Panc1 (cell line): Measurements from ENCODE around the gene VEZT.

ENCODE experiments used
- POLR2AphosphoS5 ChIP-seq: IDR thresholded peaks from 2 replicates; pipeline ENCODE4 v1.6.1; 2012; ENCODE audit warnings: mild to moderate bottlenecking, low read depth, low read length, moderate library complexity
- SIN3A ChIP-seq: IDR thresholded peaks from 2 replicates; pipeline ENCODE4 v1.6.1; 2012; ENCODE audit warnings: low read depth, mild to moderate bottlenecking, low read length, moderate library complexity, borderline replicate concordance; ENCODE audit not compliant: insufficient read depth
- TF ChIP-seq, protein P1 (sequence below): fragments of 450-650 bp; IDR thresholded peaks from 2 replicates; pipeline ENCODE4 v1.5.1; 2017; ENCODE audit warnings: mild to moderate bottlenecking
- TF ChIP-seq, protein P2 (sequence below), 2 experiments: IDR thresholded peaks; 2 replicates each; pipeline ENCODE4 v1.6.1; 2011 to 2012; ENCODE audit warnings: low read depth in 2 of 2, control low read depth in 1 of 2, low read length in 1 of 2, mild to moderate bottlenecking in 1 of 2, moderate library complexity in 1 of 2; ENCODE audit not compliant: insufficient read depth in 1 of 2

GRCh38 chr12:95206916-95207315, 10.7 kb upstream of the VEZT start:
- TF ChIP-seq, protein P1, sequence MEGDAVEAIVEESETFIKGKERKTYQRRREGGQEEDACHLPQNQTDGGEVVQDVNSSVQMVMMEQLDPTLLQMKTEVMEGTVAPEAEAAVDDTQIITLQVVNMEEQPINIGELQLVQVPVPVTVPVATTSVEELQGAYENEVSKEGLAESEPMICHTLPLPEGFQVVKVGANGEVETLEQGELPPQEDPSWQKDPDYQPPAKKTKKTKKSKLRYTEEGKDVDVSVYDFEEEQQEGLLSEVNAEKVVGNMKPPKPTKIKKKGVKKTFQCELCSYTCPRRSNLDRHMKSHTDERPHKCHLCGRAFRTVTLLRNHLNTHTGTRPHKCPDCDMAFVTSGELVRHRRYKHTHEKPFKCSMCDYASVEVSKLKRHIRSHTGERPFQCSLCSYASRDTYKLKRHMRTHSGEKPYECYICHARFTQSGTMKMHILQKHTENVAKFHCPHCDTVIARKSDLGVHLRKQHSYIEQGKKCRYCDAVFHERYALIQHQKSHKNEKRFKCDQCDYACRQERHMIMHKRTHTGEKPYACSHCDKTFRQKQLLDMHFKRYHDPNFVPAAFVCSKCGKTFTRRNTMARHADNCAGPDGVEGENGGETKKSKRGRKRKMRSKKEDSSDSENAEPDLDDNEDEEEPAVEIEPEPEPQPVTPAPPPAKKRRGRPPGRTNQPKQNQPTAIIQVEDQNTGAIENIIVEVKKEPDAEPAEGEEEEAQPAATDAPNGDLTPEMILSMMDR, result no peak
- TF ChIP-seq SIN3A, result no peak
- TF ChIP-seq POLR2AphosphoS5, result no peak
- TF ChIP-seq, protein P2, sequence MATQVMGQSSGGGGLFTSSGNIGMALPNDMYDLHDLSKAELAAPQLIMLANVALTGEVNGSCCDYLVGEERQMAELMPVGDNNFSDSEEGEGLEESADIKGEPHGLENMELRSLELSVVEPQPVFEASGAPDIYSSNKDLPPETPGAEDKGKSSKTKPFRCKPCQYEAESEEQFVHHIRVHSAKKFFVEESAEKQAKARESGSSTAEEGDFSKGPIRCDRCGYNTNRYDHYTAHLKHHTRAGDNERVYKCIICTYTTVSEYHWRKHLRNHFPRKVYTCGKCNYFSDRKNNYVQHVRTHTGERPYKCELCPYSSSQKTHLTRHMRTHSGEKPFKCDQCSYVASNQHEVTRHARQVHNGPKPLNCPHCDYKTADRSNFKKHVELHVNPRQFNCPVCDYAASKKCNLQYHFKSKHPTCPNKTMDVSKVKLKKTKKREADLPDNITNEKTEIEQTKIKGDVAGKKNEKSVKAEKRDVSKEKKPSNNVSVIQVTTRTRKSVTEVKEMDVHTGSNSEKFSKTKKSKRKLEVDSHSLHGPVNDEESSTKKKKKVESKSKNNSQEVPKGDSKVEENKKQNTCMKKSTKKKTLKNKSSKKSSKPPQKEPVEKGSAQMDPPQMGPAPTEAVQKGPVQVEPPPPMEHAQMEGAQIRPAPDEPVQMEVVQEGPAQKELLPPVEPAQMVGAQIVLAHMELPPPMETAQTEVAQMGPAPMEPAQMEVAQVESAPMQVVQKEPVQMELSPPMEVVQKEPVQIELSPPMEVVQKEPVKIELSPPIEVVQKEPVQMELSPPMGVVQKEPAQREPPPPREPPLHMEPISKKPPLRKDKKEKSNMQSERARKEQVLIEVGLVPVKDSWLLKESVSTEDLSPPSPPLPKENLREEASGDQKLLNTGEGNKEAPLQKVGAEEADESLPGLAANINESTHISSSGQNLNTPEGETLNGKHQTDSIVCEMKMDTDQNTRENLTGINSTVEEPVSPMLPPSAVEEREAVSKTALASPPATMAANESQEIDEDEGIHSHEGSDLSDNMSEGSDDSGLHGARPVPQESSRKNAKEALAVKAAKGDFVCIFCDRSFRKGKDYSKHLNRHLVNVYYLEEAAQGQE (IDR thresholded peaks at IDR 0.05; ENCODE audit: insufficient read depth in 1 of 2, low read depth in 2 of 2, low read length in 1 of 2), result no peak
